HS-5 (cell line): ENCODE data around the gene PRKN.
"Not testable (repeated sequence)": the region's sequence is repeated elsewhere in the genome, so short reads cannot be mapped to it uniquely, and the experiment has no call there.

Experiments used
- DNase-seq: peaks from one replicate; pipeline ENCODE4 v3.0.0-alpha.2; 2012; ENCODE audit warnings: low read depth

Gene PRKN

DNA sequence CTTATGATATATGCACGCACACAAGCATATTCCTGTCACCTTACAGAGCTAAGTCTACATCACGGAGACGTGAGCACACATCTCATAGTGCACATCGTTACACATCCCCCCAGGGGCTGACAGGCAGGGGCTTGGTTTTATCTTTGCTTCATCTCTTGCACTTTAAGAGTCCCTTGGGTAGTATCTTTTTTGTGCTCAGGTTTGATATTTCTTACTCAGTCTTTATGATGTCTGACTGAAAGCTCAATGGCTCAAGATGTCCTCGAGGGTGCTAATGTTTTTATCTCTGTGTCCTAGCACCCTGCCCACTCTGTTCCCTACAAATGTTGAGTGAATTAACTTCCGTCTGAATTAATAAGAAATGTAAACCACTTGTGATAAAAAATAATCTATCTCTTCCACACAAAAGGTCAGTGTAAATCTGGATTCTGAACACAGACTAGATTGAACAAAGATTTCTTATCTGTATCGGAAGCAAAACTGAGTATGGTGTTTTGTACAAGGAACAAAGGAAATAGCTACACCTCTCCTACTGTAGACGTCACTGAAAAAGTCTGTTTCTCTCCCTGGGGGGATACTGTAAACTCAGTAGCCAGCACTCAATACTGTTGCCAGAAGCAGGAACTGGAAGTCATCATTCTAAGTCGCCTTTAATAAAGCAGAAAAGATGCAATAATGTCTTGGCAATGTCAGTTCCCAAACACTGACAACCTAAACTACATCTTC lies 195.1 kb downstream of the PRKN start:
- no peak for DNase-seq

DNA sequence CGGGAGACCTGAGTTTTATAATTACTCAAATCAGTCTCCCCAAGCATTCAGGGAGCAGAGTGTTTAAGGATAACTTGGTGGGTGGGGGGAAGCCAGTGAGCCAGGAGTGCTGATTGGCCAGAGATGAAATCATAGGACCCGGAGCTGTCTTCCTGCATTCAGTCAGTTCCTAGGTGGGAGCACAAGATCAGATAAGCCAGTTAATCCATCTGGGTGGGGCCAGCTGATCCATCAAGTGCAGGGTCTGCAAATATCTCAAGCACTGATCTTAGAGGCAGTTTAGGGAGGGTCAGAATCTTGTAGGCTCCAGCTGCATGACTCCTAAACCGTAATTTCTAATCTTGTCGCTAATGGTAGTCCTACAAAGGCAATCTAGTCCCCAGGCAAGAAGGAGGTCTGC lies 196.2 kb downstream of the PRKN start:
- not testable (repeated sequence) for DNase-seq

DNA sequence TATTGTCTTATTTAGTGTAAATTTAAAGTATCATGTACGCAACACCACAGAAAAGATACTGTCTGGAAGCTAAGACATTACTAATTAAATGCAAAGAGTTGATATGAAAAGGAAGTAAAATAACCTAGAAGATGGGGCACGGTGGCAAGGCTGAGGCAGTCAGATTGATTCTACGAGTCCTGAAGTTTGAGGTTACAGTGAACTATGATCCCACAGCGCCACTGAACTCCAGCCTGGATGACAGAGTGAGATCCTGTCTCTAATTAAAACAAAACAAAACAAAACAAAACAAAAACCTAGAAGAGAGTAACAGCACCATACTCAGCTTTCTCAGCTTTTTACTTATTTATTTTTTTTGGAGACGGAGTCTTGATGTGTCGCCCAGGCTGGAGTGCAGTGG lies 199.0 kb downstream of the PRKN start:
- DNase-seq: no peak

DNA sequence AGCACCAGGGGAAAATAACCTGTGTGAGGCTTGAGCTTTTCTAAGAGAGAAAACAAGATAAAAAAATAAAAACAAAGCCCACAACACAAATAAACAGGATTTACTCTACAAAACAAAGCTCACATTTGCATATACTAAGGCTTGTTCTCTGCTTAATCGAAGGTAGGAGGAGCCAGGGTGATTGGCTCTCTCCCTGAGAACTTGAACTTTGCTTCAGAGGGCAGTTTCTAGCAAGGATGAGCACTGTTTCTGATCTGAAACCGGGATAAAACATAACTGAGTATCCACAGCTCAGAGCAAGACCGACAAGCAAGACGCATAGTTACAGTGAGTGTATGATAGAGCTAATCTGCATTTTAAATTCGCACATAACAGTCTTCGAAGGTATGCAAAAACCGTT lies 200.6 kb downstream of the PRKN start:
- DNase-seq: no peak

DNA sequence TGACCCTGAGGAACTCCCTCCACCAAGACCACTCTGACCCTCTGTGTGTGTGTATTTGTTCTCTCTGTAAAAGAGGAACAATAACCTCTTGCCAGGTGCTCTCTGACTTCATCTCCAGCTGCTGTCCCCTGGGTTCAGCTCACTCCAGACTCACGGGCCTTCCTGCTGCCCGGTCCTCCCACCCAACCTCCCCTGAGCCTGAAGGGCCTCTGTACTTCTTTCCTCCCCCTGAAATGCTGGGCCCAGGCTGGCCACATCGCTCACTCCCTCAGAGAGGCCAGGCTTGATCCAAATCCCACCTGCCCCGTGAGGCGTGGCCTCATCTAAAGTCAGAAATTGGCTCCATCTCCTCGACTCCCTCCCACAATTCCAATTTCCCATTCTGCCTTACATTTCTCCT lies 202.4 kb downstream of the PRKN start:
- DNase-seq: no peak

DNA sequence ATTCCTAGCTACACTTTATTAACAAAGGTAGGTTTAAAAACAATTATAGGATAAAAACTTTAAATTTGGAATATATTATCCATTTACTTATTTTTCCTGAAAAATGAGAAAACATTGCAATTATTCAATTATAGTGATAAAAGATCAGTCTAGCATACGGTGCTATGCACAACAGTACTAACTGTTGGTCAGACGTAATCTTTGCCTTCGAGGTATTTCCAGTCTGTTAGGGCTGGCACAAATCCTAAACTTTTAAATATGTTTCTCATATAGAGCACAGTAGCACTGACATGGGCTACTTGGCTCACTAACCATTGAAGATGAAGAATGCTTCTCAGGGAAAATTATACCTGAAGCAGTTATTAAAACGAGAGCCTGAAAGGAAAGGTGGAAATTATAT lies 214.8 kb downstream of the PRKN start:
- DNase-seq: no peak

DNA sequence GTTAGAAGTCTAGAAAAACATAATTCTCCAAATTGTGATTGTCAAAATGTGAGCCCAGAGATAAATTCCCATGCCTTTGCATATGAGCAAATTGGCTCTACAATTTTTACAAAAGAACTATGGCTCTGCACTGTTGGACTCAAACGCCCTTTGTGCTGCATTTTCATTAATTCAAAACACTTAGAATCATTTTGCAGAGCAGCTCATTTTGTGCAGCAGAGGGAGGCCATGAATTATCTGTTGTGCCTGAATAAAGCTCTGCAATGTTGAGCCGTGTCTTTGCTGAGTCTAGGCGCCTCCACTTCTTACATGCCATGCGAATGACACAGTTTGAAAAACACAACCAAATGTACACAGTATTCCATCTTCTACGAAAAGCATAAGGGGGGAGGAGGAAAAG lies 230.2 kb downstream of the PRKN start:
- DNase-seq: no peak

DNA sequence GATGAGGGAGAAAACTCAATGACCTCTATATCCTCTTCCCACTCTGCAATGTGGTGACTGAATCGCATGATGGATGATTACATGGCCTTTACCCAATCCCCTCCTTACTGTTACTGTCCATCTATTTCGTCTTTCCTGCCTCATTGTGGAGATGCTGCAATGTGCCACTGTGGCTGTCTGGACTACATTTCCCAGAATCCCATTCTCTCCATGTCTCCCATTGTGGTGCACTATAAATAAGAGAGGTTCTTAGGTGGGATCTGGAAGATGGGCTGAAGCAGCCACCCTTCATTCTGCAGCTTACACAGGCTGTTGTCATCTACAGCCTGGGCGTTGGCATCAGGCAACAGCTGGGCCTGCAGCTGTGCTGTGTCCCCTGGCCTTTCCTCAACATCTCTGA lies 233.6 kb downstream of the PRKN start:
- no peak for DNase-seq

DNA sequence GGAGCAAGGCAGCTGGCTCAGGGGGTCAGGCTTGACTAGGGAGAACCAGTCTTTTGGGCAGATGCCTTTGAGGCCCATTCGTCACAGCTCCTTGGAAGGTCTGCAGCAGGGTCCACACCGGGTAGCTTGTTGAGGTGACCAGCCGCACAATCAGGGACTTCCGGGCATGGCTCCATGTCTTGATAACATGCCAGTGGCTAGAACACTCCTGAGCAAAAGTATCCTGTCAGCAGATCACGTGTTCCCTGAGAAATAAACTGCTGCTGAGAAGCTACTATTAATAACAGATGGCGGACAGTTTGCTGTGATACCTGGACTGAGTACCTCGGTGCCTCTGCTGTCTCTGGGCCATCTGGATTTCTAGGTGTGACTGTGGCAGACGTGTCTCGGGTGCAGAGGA lies 235.9 kb downstream of the PRKN start:
- no peak for DNase-seq

DNA sequence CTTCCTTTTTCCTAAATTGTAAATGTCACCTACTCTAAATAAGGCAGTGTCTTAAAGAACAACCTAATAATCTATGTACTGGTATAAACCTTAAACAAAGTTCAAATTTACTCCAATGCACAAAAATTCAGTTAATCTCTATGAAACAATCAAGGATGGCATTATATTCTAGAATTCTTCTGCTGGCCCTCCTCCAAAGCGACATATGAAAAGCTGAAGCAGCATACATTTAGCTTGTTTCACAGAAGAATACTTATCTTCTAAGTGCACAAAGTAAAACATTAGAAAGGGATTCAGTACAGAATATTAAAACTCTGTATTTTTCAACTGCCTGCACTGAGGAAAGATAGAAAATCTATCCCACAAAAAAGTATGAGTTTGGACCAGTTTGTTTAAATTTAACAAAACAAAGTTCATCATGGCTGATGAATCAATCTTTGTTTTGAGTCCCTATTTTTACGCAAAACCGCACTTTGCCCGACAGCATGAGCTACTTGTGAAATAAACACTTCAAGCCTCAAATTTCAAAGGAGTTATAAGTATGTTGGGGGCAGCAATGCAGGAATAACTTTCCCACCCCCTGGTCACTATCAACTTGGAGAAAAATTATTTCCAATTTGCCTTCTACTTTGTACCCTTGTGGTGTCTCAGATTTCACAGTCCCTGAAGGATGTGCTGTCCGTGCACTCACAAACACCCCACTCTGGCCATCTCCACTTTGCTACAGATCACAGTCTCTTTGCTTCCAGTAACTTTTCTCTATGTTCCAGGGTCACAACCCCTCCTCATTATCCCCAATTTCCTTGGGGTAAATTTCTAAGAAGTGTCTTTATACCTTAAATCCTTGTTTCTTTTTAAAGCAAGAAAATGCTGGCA lies 238.2 kb downstream of the PRKN start:
- no peak for DNase-seq

DNA sequence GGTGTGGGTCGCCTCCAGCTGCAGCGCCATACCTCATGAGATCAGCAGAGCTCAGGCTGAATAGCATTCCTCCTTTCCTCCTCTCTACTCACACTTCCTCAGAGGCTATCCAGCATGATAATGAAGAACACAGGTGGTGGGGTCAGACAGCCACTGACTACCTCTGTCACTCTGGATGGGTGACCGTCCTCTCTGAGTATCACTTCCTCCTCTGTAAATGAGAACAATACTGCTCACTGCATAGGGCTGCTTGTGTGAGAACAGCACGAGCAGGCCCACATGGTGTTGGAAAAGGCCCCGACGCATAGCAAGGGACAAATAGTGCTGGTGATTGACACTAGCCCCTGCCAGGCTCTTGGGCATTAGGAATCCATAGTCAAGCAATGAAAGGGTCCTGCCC lies 239.1 kb downstream of the PRKN start:
- no peak for DNase-seq

DNA sequence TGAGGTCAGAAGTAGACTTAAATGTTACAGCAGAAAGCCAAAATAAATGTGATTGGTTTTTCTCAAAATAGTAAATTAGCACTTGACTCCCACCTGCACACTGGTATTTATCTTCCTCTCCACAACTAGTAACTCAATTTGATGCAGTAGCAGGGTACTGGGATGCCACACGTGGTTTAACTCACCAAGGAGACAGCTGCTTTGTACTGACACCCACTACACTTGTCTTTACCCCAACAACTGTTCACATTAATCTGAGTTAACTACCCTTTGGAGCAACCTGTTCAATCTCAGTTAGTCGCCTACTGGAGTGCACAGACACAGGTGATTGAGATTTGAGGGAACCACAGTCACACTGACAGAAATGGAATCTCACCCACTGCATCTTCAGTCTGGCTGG lies 242.1 kb downstream of the PRKN start:
- no peak for DNase-seq

DNA sequence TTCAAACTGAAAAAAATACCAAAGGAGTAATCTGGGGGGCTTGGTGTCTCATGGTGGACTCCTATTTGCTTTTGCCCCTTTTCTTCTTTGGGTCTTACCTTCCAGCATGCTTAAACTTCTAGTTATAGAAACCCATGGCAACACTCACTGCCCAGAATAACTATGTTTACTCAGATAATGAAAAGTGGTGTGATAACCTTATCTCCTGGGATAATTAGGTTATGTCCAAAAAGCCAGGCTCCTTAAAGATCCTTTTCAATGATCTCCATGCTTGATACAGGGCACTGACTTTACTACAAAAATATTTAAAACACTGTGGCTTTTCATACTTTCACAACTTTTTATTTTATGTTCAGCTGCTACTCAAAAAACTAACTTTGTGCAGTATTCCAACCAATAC lies 245.6 kb downstream of the PRKN start:
- DNase-seq: no peak

DNA sequence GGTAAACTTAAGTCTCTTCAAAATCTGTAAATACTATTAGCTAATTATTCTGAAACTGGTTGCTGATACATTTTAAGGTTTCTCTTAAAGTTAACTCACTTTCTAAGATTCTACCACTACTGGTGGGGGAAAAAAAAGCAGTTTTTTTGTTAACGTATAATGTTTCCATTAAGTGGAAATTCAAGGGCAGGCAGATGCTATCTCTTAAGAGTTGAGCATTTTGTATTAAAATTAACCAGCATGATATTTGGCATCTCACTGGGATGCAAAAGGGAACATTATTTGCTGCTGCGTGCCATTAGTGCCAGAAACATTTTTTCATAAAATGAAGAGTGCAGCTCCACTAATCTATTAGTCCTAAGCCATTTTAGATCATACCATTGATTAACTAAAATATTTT lies 246.2 kb downstream of the PRKN start:
- no peak for DNase-seq

DNA sequence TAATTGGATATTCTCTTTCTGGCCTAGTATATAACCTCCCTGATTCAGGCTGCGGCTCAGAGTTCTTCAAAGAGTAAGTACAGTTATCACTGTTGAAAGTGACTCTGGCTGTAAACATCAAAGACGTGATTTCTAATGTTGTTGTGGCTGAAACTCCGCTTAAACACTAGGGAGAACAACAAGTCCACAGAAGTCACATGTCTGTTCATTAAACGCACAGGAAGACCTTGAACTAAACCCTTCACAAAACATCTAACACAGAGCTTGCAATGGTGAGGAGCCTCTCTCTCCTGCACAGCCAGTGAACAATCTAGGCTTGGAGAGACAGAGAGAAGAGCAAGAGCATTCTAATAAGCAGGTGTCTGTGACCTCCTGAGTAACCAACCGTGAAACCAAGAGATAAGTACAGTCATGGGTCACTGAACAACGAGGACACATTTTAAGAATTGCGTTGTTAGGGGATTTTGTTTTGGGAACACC lies 249.3 kb downstream of the PRKN start:
- no peak for DNase-seq

DNA sequence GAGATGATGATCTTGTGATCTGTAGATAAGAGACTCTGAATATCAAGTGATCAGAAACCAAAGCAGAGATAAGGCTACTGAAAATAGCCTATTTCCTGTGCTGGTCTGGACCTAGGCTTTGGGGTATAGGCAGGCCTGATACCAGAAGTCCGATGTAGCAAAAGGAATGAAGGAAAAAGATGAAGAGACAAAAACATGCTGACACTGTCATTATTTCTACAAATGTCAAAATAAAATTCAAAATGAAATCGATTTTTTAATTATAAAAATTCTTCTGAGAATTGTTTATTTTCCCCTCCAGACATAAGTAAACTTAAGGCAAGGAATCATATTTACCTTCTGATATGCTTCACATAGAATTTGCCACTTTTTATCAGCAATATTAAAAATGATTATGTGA lies 252.8 kb downstream of the PRKN start:
- DNase-seq: no peak

DNA sequence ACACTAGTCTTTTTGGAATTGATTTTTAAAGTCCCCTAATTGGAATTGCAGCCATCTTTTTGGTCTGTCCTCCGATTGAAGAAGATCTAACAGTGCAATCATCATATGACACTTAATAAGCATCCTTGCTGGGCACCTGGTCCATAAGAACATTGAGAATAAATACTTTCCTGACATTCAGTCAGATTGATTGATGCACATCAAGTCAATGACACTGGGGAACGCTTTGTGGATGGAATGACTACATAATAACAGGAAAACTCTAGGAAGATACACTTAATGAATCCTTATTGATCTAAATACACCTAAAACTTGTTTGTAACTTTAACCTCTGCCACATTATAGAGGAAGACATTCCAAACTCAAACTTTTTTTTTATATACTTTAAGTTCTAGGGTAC lies 255.7 kb downstream of the PRKN start:
- DNase-seq: no peak

DNA sequence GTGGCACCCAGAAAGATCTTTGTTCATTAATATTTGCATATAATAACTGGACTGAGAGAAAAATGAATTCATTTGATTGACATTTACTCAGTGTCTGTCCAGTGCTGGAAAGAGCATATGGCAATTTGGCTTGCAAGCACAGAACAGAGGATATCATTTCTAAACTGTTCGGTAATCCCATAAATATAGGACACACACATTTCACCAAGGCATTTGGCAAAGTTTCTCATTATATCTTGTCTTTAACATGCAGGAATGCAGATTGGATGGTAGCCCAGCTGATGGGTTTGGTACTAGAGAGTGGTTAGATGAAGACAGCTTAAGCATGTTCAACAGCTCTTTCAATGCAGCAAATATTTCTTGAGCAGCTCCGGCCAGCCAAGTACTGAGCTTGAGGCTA lies 259.2 kb downstream of the PRKN start:
- no peak for DNase-seq

DNA sequence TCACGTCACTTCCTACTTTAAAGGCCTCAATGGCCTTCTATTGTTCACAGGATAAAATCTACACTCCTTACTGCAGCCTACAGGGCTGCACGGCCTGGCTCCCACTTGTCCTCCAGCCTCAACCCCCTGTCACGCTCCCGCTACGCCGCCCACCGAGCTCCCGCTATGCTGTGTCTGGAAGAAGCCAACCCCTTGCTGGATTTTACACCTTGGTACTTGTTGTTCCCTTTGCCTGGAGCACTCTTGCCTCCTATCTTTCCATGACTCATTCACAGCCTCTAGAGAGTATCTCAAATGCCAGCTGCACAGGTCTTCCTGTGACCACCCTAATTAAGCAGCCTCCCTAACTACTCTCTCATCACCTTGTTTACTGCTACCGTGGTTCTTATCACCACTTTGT lies 259.9 kb downstream of the PRKN start:
- no peak for DNase-seq

DNA sequence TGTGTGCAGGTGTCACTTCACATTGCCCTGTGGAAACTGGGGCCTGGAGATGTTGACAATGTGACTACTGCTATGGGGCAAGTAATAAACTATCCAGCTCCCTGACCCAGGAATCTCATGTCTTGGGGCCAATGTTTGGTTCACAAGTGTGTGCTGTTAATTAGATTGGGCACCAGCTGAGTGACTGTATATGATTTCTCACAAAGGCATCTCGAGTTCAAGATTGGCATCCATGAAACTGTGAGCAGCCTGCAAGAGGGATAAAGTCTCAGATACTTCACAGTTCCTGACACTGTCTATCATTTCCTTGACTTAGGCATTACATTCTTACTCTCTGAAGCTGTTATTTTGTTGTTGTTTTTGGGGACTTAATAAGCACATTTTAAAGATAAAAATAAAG lies 264.0 kb downstream of the PRKN start:
- no peak for DNase-seq

DNA sequence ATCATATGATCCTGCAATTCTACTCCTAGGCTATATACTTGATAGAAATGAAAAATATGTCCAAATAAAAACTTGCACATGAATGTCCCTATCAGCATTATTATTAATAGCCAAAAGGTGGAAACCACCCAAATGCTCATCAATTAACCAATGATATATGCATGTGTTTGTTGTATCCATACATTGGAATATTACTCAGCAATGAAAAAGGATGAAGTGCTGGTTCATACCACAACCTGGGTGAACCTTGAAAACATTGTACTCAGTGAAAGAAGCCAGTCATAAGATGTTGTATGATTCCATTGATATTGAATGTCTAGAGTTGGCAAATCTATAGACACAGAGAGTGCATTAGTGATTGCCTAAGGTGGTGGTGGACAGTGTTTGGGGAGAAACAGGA lies 267.6 kb downstream of the PRKN start:
- DNase-seq: no peak

DNA sequence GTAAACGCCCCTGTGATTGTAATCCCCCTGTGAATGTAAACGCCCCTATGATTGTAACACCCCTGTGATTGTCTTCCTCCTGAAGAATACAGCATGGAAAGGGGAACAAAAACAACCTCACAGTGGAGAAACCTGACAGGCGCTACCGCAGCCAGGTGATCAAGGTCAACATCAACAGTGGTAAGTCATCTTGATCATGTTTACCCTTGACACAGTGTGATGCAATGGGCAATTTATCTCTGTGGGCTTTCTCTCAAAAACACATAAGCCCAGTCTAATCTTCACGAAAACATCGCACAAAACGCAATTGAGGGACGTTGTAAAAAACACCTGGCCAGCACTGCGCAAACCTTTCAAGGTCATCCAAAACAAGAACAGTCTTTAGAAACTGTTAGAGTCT lies 277.2 kb downstream of the PRKN start:
- no peak for DNase-seq

DNA sequence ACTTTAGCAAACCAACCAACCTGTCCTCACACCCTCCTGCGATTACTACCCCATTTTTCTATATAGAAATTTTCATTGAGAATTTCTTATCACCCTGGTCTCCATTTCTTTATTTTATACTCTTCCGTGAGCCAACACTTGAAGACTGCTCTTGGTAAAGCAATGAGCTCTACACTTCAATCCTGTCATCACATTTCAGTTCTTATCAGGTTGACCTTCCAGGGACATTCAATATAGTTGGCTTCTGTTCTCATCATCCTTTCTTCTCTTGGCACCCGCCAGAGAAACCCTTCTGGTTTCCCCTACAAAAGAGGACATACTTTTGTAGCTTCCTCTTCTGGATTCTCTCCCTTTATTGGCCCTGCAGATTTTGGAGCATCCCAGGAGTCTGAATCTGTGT lies 279.3 kb downstream of the PRKN start:
- DNase-seq: no peak

DNA sequence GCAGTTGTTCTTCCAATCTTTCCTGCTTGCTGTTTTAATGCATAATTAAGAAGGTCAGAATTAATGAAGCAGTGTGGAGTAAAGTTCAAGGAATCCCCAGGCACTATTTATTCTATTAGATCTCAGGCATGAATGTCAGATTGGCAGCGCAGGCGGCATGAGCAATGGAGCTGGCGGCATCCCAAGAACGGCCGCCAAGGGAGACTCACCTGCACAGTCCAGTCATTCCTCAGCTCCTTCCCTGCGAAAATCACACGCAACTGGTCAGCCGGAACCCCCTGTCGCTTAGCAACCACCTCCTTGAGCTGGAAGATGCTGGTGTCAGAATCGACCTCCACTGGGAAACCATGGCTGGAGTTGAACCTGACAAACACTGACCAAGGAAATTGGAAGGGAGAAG lies 284.5 kb downstream of the PRKN start:
- DNase-seq: no peak
